Esophagus squamous epithelium (tissue), 4 donors: Measurements from ENCODE around the gene CXXC4.

Experiments used
- CTCF ChIP-seq, 6 experiments: fragments of 450-650 bp in 4 of 6; fragments of 200-600 bp in 2 of 6; sonication (generic) in 2 of 6; IDR thresholded peaks; one replicate each; pipeline ENCODE4 v1.5.1; 2016 to 2019; ENCODE audit warnings: antibody characterized with exemption in 6 of 6, mild to moderate bottlenecking in 4 of 6, moderate library complexity in 4 of 6
- POLR2A ChIP-seq, 4 donors: fragments of 450-650 bp; IDR thresholded peaks; one replicate each; pipeline ENCODE4 v1.6.1; 2017; ENCODE audit warnings: antibody characterized with exemption in 4 of 4, mild to moderate bottlenecking in 4 of 4, moderate library complexity in 3 of 4

DNA sequence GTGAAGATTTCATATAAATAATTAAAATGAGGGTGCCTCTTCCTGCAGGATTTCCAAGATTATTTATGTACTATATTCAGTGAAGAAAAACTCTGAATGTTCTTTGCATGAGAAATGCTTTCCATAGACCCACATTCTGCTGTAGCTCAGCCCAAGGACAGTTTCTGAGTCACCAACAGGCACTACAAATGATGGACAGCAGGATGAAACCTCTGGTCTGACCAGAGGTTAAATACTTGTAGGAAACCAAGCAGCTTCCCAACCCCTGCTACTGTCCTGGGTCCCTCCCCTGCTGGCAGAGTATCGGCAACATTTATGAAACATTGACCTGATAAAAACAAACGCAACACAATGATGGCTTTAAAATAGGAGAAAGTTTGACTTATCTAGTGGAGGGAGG is 73.1 kb downstream of the CXXC4 start:
- no peak for TF ChIP-seq CTCF (IDR thresholded peaks at IDR 0.05)
- no peak for TF ChIP-seq POLR2A (IDR thresholded peaks at IDR 0.05)
